ENCODE measurements around the gene PCDH19. TPM values are rescaled to one million over a fixed set of nuclear protein-coding genes. Genes with fewer than 3 reads are reported as not detected.

PCDH19 gene
- total and polyA plus RNA-seq, 12 donors, result 0.07 to 0.35 (median 0.14) TPM; not detected in 1

DNA sequence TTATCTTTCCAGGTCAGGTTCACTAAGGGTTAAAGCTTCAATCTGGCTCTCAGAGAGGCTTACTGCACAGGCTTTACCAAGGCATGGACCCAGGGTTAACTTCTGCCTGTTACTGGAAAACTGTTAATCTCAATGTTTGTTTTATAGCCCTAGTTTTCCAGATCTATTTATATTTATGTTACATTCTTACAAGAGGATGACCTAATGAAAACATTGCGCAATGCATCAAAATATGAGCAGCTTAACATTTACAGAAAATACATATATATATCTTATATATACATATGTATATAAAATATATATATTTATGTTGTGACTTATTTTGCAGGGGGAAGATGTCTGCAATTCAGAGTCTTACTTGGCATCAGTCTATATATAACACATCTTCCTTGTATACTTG is 112.3 kb downstream of the PCDH19 start:
- Histone ChIP-seq H3K36me3 (replicated peaks in 1 of 2) (no peaks in the 10 kb centered on the region), H3K9me3 (replicated peaks in 1 of 3) (no peaks in the 10 kb centered on the region), H3K4me3 (no peak overlapping the region), H3K27me3 (peaks cover 20% of the 10 kb centered on the region), H3K27ac (no peak overlapping the region), H3K4me1 (replicated peaks in 1 of 2) (no peaks in the 10 kb centered on the region)
- no peak for DNase-seq
- no peak for TF ChIP-seq POLR2A (IDR thresholded peaks at IDR 0.05)
- TF ChIP-seq, protein P1, sequence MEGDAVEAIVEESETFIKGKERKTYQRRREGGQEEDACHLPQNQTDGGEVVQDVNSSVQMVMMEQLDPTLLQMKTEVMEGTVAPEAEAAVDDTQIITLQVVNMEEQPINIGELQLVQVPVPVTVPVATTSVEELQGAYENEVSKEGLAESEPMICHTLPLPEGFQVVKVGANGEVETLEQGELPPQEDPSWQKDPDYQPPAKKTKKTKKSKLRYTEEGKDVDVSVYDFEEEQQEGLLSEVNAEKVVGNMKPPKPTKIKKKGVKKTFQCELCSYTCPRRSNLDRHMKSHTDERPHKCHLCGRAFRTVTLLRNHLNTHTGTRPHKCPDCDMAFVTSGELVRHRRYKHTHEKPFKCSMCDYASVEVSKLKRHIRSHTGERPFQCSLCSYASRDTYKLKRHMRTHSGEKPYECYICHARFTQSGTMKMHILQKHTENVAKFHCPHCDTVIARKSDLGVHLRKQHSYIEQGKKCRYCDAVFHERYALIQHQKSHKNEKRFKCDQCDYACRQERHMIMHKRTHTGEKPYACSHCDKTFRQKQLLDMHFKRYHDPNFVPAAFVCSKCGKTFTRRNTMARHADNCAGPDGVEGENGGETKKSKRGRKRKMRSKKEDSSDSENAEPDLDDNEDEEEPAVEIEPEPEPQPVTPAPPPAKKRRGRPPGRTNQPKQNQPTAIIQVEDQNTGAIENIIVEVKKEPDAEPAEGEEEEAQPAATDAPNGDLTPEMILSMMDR (IDR thresholded peaks at IDR 0.05), result no peak
- WGBS, 4 donors, result 71 to 96% (median 88%) methylated on average over 1 of the region's 1 CpG
- intact Hi-C loops (cut with DNase I), result no loop called here

DNA sequence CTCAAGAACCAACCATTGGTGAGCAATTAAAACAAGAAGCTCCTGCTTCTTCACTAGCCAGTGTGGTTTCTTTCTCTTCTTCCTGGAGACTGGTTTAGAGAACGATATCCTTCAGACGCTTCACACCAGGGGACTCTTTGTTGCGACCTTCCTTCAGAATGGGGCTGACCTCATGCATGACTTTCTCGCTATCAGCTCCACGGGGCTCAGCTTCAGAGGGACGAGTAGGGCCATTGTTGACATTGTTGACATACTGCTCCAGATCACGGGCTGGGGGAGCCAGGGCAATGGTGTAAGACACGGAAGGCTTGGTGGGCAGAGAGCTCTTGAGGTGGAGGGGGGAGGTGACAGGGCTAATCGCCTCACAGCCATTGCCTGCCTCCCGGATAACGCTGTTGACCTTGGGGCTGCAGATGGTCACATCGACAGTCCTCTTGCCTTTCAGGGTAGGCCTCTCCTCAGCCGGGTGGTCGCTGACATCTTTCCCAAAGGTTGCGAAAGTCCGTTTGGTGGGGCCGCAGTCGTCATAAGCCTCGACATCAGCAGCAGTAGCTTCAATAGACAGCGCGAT is 113.8 kb downstream of the PCDH19 start:
- 60 to 96% (median 78%) methylated on average over 3 to 21 of the region's 21 CpGs for WGBS, 4 donors
- no peaks in the 10 kb centered on the region for H3K36me3 ChIP-seq (replicated peaks in 1 of 2)
- TF ChIP-seq, protein P1 (IDR thresholded peaks at IDR 0.05), result no peak
- TF ChIP-seq POLR2A (IDR thresholded peaks at IDR 0.05), result no peak
- H3K4me1 ChIP-seq (replicated peaks in 1 of 2), result no peaks in the 10 kb centered on the region
- intact Hi-C loops (cut with DNase I), result no loop called here
- no peaks in the 10 kb centered on the region for H3K9me3 ChIP-seq (replicated peaks in 1 of 3)
- no peak overlapping the region for H3K27ac ChIP-seq
- no peak for DNase-seq
- no peak overlapping the region for H3K4me3 ChIP-seq
- peaks cover 20% of the 10 kb centered on the region for H3K27me3 ChIP-seq

DNA sequence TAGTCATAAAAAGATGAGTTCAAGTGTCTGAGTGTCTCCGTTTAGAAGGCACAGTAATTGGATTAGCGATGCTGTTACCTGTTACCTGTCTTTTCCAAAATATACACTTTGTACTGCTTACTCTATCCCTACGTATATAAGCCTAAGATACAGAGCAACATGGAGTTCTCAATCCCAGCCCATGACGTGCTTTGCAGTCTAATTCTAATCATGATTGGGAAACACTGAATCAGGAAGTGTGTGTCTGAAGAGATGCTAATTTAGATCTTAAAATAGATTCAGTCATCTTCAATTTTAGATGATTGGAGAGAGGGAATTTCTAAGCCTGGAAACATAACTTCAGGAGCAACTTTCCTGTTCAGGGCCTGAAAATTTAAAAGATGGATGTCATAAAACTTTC is 115.1 kb downstream of the PCDH19 start:
- WGBS, 4 donors, result 50 to 82% (median 65%) methylated on average over 4 of the region's 4 CpGs
- intact Hi-C loops (cut with DNase I), result no loop called here
- H3K9me3 ChIP-seq (replicated peaks in 1 of 3), result no peaks in the 10 kb centered on the region
- no peaks in the 10 kb centered on the region for H3K4me1 ChIP-seq (replicated peaks in 1 of 2)
- no peak for DNase-seq
- H3K4me3 ChIP-seq, result no peak overlapping the region
- TF ChIP-seq POLR2A (IDR thresholded peaks at IDR 0.05), result no peak
- TF ChIP-seq, protein P1 (IDR thresholded peaks at IDR 0.05), result no peak
- H3K27me3 ChIP-seq, result peaks cover 20% of the 10 kb centered on the region
- H3K27ac ChIP-seq, result no peak overlapping the region
- H3K36me3 ChIP-seq (replicated peaks in 1 of 2), result no peaks in the 10 kb centered on the region

DNA sequence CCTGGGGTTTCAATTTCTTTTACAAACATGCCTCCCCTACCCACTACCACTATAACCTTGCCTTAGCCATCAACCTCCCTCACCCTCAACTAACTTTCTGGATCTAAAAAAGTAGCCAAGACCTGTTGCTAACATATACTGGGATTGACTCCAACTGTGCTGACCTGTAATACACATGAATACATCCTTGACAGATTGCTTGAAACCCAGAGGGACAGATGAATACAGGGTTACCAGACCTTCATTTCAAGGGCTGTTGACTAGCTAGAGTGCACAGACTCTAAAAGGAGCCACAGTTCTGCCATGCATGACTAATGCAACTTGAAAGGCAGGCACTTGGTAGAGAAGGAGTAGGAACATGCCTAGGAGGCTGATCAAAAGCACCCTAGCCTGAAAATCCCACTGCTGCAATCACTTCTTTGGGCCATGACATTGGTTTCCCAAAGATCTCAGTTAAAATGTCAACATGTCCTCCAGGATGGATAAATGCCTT is 121.0 kb downstream of the PCDH19 start:
- Histone ChIP-seq H3K9me3 (replicated peaks in 1 of 3) (no peaks in the 10 kb centered on the region), H3K4me3 (no peak overlapping the region), H3K27me3 (peaks cover 8% of the 10 kb centered on the region), H3K36me3 (replicated peaks in 1 of 2) (no peaks in the 10 kb centered on the region), H3K4me1 (replicated peaks in 1 of 2) (no peaks in the 10 kb centered on the region), H3K27ac (no peak overlapping the region)
- no peak for TF ChIP-seq POLR2A (IDR thresholded peaks at IDR 0.05)
- TF ChIP-seq, protein P1 (IDR thresholded peaks at IDR 0.05), result no peak
- no peak for DNase-seq
- intact Hi-C loops (cut with DNase I), result no loop called here

Measured in adrenal gland (tissue), 12 donors.